HG02852 (cell line): Measurements from ENCODE around the gene SV2B.
A peak's percentile ranks its signal among the peaks of the same experiment; 100 is the strongest.

ENCODE experiments used
- ATAC-seq: cut with Tn5 transposase; IDR thresholded peaks from one replicate; pipeline ENCODE4 v1.9.1; 2021; ENCODE audit warnings: mild to moderate bottlenecking, moderate library complexity; ENCODE audit not compliant: unreplicated experiment

SV2B gene

GRCh38 chr15:91184441-91184840 is 84.4 kb downstream of the SV2B start:
- no peak for ATAC-seq

- ATAC-seq, result no peak
Measured at GRCh38 chr15:91186904-91187656, 87.0 kb downstream of the SV2B start.

- ATAC-seq, result peak; percentile 60
Measured at GRCh38 chr15:91192285-91192684, 92.2 kb downstream of the SV2B start.

- no peak for ATAC-seq
Measured at GRCh38 chr15:91192690-91193377, 92.8 kb downstream of the SV2B start.

GRCh38 chr15:91193378-91193720 is 93.3 kb downstream of the SV2B start:
- no peak for ATAC-seq

GRCh38 chr15:91196127-91196526 is 96.1 kb downstream of the SV2B start:
- ATAC-seq, result no peak

- no peak for ATAC-seq
Measured at GRCh38 chr15:91196768-91197167, 96.7 kb downstream of the SV2B start.

GRCh38 chr15:91199511-91199910 is 99.5 kb downstream of the SV2B start:
- no peak for ATAC-seq

GRCh38 chr15:91200101-91200754 is 100.2 kb downstream of the SV2B start:
- no peak for ATAC-seq

GRCh38 chr15:91202510-91203102 is 102.5 kb downstream of the SV2B start:
- no peak for ATAC-seq

- ATAC-seq, result no peak
Measured at GRCh38 chr15:91203619-91204203, 103.7 kb downstream of the SV2B start.

- no peak for ATAC-seq
Measured at GRCh38 chr15:91208371-91208770, 108.3 kb downstream of the SV2B start.

GRCh38 chr15:91209318-91209717 is 109.3 kb downstream of the SV2B start:
- ATAC-seq, result no peak

GRCh38 chr15:91209726-91210125 is 109.7 kb downstream of the SV2B start:
- ATAC-seq, result no peak

GRCh38 chr15:91214675-91215590 is 114.9 kb downstream of the SV2B start:
- no peak for ATAC-seq

- ATAC-seq, result no peak
Measured at GRCh38 chr15:91216000-91216399, 115.9 kb downstream of the SV2B start.

GRCh38 chr15:91219206-91219605 is 119.1 kb downstream of the SV2B start:
- no peak for ATAC-seq

GRCh38 chr15:91222052-91222451 is 122.0 kb downstream of the SV2B start:
- ATAC-seq, result no peak

GRCh38 chr15:91223863-91224262 is 123.8 kb downstream of the SV2B start:
- no peak for ATAC-seq

- no peak for ATAC-seq
Measured at GRCh38 chr15:91224755-91225380, 124.8 kb downstream of the SV2B start.
